ENCODE data around the gene NLGN2. TPM values are rescaled to one million over a fixed set of nuclear protein-coding genes. Genes with fewer than 3 reads are reported as not detected.

NLGN2 gene
- total RNA-seq, 1 donor = 5.8 TPM

DNA sequence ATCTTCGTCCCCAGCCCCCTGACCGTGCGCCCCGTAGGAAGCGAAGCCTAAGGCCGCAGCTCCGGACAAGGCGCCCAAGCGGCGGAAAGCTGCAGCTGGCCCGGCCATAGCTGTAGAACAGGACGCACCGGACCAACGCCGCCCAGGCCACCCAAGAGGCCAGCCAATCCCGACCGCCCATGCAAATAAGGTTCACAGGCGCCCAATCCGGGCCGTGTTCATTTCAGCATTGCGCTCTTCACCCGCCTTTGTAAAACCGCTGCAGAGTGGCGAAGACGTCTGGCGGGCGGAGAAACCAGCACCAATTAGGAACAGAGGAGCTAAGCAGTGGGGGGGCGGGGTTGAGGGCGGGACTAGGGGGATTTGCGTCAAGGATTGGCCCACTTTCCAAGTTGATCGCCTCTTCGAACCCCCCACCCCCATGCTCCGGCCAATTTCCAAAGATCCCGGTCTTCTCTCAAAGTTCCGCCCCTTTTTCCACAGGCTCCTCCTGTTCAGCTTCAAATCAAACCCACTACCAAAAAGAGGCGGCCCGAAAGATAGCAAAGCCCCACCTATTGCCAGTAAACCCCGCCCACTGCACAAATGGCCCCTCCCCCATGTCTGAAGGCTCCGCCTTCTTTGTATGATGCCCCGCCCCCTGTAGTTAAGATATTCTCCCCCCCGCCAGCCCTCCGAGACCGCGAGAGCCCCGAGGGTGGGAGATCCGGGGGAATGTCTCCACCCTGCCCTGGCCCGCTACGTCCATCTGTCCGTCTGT lies 3.5 kb upstream of the NLGN2 start, which contains the start of gene TMEM256:
Gene TMEM256 (minus strand): TSS at position 121 of the 760 bp plus-strand sequence. CDS start 13 bp downstream, at position 108.
- Histone ChIP-seq H4K20me1 (ENCODE audit: insufficient read depth, low read length) (peaks cover 6% of the 10 kb centered on the region), H3K9me3 (ENCODE audit: low read depth, low read length) (no peaks in the 10 kb centered on the region), H2AFZ (ENCODE audit: low read length) (peak within 1 kb of the TSS; percentile 94), H3K4me3 (ENCODE audit: insufficient read depth, low read length) (peak within 1 kb of the TSS; percentile 85), H3K4me2 (ENCODE audit: insufficient read depth, low read length) (peak within 1 kb of the TSS; percentile 98), H3K4me1 (ENCODE audit: insufficient read depth, low read length) (peaks cover 17% of the 10 kb centered on the region), H3K36me3 (ENCODE audit: insufficient read depth, low read length) (peaks cover 7% of the 10 kb centered on the region), H3K27ac (ENCODE audit: low read depth, low read length) (peak within 1 kb of the TSS; percentile 61), H3K79me2 (ENCODE audit: insufficient read depth, low read length) (peaks cover 10% of the 10 kb centered on the region), H3K27me3 (ENCODE audit: insufficient read depth, low read length) (no peaks in the 10 kb centered on the region)
- TF ChIP-seq, protein P1, sequence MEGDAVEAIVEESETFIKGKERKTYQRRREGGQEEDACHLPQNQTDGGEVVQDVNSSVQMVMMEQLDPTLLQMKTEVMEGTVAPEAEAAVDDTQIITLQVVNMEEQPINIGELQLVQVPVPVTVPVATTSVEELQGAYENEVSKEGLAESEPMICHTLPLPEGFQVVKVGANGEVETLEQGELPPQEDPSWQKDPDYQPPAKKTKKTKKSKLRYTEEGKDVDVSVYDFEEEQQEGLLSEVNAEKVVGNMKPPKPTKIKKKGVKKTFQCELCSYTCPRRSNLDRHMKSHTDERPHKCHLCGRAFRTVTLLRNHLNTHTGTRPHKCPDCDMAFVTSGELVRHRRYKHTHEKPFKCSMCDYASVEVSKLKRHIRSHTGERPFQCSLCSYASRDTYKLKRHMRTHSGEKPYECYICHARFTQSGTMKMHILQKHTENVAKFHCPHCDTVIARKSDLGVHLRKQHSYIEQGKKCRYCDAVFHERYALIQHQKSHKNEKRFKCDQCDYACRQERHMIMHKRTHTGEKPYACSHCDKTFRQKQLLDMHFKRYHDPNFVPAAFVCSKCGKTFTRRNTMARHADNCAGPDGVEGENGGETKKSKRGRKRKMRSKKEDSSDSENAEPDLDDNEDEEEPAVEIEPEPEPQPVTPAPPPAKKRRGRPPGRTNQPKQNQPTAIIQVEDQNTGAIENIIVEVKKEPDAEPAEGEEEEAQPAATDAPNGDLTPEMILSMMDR (IDR thresholded peaks at IDR 0.05; ENCODE audit: extremely low read depth, low read depth, low read length) = no peak
- DNase-seq (ENCODE audit: insufficient read length, low spot score, missing footprints) = peak; percentile 100

DNA sequence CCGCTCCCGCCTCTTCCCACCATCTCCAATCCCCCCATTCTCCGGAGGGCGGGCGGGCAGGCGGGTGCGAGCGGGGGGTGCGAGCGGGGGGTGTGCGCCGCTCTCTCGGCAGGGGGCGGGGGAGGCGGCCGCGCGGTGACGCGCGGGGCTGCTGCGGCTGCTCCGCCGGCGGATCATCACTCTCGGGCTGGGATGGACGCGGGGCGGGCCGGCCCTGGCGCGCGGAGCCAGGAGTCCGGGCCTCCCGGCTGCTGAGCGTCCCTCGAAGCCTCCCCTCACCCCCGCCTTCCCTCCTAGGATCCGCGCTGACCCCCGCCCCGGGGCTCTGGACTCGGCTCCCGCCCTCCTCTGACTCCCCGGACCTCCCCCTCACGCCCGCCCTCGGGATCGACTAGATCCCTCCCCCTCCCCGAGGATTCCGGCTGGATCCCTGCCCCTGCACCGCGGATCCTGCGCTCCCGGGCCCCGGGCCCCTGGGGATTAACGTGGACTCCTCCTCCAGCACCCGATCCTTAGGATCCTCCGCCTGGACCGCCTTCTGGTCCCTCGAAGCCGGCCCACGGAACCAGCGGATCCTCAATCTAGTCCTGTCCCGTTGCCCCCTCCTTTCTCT lies 2.8 kb upstream of the NLGN2 start:
- peak; percentile 98 for DNase-seq (ENCODE audit: insufficient read length, low spot score, missing footprints)
- Histone ChIP-seq H3K4me1 (ENCODE audit: insufficient read depth, low read length) (peaks cover 17% of the 10 kb centered on the region), H3K9me3 (ENCODE audit: low read depth, low read length) (no peaks in the 10 kb centered on the region), H3K4me2 (ENCODE audit: insufficient read depth, low read length) (peak overlapping the region; percentile 83), H3K36me3 (ENCODE audit: insufficient read depth, low read length) (peaks cover 13% of the 10 kb centered on the region), H3K27ac (ENCODE audit: low read depth, low read length) (peak overlapping the region; percentile 51), H3K79me2 (ENCODE audit: insufficient read depth, low read length) (peaks cover 10% of the 10 kb centered on the region), H3K4me3 (ENCODE audit: insufficient read depth, low read length) (peak overlapping the region; percentile 85), H4K20me1 (ENCODE audit: insufficient read depth, low read length) (peaks cover 6% of the 10 kb centered on the region), H3K27me3 (ENCODE audit: insufficient read depth, low read length) (no peaks in the 10 kb centered on the region), H2AFZ (ENCODE audit: low read length) (peak overlapping the region; percentile 82)
- TF ChIP-seq, protein P1 (IDR thresholded peaks at IDR 0.05; ENCODE audit: extremely low read depth, low read depth, low read length) = no peak

DNA sequence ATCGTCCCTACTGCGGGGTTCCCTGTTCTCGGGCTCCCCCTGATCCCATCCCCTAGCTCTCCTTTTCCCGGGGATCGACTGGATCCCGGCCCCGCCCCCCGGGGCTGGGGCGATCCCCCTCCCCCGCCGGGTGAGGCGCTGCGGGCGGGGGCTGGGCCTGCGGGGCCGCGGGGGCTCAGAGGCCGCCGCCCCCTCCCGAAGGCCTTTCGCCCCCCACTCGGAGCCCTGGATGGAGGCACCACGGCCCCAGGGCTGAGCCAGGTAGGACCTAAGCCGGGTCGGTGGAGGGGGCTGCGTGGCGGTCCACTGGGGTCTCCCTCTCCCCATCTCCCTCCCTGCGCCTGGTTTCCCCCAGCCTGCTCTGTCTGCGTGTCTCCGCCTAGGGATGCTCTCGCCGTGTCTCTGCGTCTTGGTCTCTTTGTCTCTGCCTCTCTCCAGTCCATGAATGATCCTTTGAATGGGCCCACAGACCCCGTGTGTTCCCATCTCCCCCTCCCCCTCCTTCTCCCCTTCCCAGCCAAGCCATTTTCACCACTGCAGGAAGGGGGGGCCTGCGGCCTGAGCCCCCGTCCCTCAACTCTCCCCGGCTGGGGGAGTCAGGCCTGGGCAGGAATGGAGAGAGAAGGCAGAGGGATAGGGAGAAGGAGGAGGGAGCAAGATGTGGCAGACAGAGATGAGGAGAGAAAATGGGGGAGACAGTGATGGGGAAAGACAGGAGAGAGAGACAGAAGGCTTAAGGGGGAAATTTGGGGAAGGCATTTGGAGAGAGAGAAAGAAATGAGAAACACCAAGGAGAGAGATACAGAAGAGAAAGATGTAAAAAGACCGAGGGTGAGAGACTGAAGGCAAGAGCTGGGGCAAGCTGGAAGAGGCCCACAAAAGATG lies 2.1 kb upstream of the NLGN2 start:
- H3K9me3 ChIP-seq (ENCODE audit: low read depth, low read length) = no peaks in the 10 kb centered on the region
- peak overlapping the region; percentile 85 for H3K4me3 ChIP-seq (ENCODE audit: insufficient read depth, low read length)
- peaks cover 6% of the 10 kb centered on the region for H4K20me1 ChIP-seq (ENCODE audit: insufficient read depth, low read length)
- H2AFZ ChIP-seq (ENCODE audit: low read length) = peak overlapping the region; percentile 82
- DNase-seq (ENCODE audit: insufficient read length, low spot score, missing footprints) = no peak
- peaks cover 17% of the 10 kb centered on the region for H3K4me1 ChIP-seq (ENCODE audit: insufficient read depth, low read length)
- H3K4me2 ChIP-seq (ENCODE audit: insufficient read depth, low read length) = peak overlapping the region; percentile 83
- peaks cover 10% of the 10 kb centered on the region for H3K79me2 ChIP-seq (ENCODE audit: insufficient read depth, low read length)
- peak overlapping the region; percentile 51 for H3K27ac ChIP-seq (ENCODE audit: low read depth, low read length)
- TF ChIP-seq, protein P1 (IDR thresholded peaks at IDR 0.05; ENCODE audit: extremely low read depth, low read depth, low read length) = no peak
- H3K36me3 ChIP-seq (ENCODE audit: insufficient read depth, low read length) = peaks cover 21% of the 10 kb centered on the region
- H3K27me3 ChIP-seq (ENCODE audit: insufficient read depth, low read length) = no peaks in the 10 kb centered on the region
